K562 (cell line): ENCODE data around the gene MOK. TPM values are rescaled to one million over a fixed set of nuclear protein-coding genes. Genes with fewer than 3 reads are reported as not detected.

Source experiments
- ATAC-seq: fragments of 200-7000 bp; cut with Tn5 transposase; 3 replicates; pipeline ENCODE4 v1.9.1; 2020; ENCODE audit warnings: moderate library complexity
- BruUV-seq: library from RNA; stranded (reverse); fragments of 400-500 nt; replicated peaks from 2 replicates; lab custom pipeline; 2021; lab: Mats Ljungman, UMichigan
- CTCF ChIA-PET: fragments of 300-600 bp; formaldehyde crosslinking; extraction: SDS; loops from one replicate; lab custom pipeline; 2021; ENCODE audit warnings: low intra/inter-chr PET ratio; lab: Yijun Ruan, JAX
- POLR2A ChIA-PET: fragments of 300-600, 350-650 bp; sonication (Branson Sonifier 250); formaldehyde crosslinking; extraction: SDS; loops from one replicate; lab custom pipeline; 2021; ENCODE audit warnings: antibody characterized with exemption, inconsistent platforms; lab: Yijun Ruan, JAX
- DNase-seq, 4 experiments: peaks; one replicate each; pipeline versions ENCODE4 v3.0.0 to v3.0.0-alpha.2; 2011 to 2018; ENCODE audit warnings: low spot score in 3 of 4, mixed read lengths in 3 of 4; ENCODE audit errors: extremely low read depth in 1 of 4
- FAIRE-seq: peaks from 2 replicates; lab custom pipeline; 2011; peaks lifted over from hg19 to GRCh38; lab: Jason Lieb, UNC
- H2AFZ ChIP-seq: 2 replicates; pipeline ENCODE4 v1.6.0; 2011; ENCODE audit warnings: low read depth, low read length, control low read depth, inconsistent platforms
- H3K27ac ChIP-seq: fragments of 200-600 bp; 3 replicates; pipeline ENCODE4 v1.8.0; 2011; ENCODE audit warnings: low read depth, mild to moderate bottlenecking, control low read depth, inconsistent platforms, low read length, moderate library complexity, mixed read lengths; ENCODE audit errors: extremely low read depth
- H3K27me3 ChIP-seq, 2 experiments: fragments of 300-600 bp in 1 of 2; 2 replicates in 1 of 2; 3 replicates in 1 of 2; pipeline versions ENCODE4 v1.6.0 to v1.8.0; 2011; ENCODE audit warnings: inconsistent platforms in 2 of 2, low read length in 2 of 2, mild to moderate bottlenecking in 1 of 2, mixed read lengths in 1 of 2, moderate library complexity in 1 of 2; ENCODE audit not compliant: control insufficient read depth in 2 of 2, insufficient read depth in 2 of 2
- H3K36me3 ChIP-seq: fragments of 300-600 bp; 3 replicates; pipeline ENCODE4 v1.8.0; 2011; ENCODE audit warnings: mild to moderate bottlenecking, low read length, inconsistent platforms; ENCODE audit not compliant: control insufficient read depth, insufficient read depth
- H3K4me1 ChIP-seq, 2 experiments: fragments of 200-600 bp in 1 of 2; replicated peaks in 1 of 2; 2 replicates in 1 of 2; 3 replicates in 1 of 2; pipeline versions ENCODE4 v1.5.1 to v1.8.0; 2011; ENCODE audit warnings: inconsistent platforms in 2 of 2, low read length in 2 of 2, mild to moderate bottlenecking in 1 of 2, mixed read lengths in 1 of 2, moderate library complexity in 1 of 2; ENCODE audit not compliant: control insufficient read depth in 2 of 2, insufficient read depth in 2 of 2
- H3K4me2 ChIP-seq: 2 replicates; pipeline ENCODE4 v1.6.1; 2011; ENCODE audit warnings: low read length, control low read depth, inconsistent platforms, mixed read lengths; ENCODE audit not compliant: insufficient read depth
- H3K4me3 ChIP-seq: fragments of 200-600 bp; sonication (generic), shearing (Covaris generic); 2 replicates; pipeline ENCODE4 v1.5.1; 2016; ENCODE audit warnings: control low read depth, inconsistent platforms
- H3K79me2 ChIP-seq: fragments of 200-600 bp; 3 replicates; pipeline ENCODE4 v1.8.0; 2011; ENCODE audit warnings: low read length, inconsistent platforms; ENCODE audit not compliant: control insufficient read depth, insufficient read depth
- H3K9ac ChIP-seq, 2 experiments: 2 replicates each; pipeline versions ENCODE4 v1.6.0 to v1.6.1; 2011; ENCODE audit warnings: low read depth in 2 of 2, low read length in 2 of 2, control low read depth in 1 of 2, inconsistent platforms in 1 of 2, mild to moderate bottlenecking in 1 of 2, mixed read lengths in 1 of 2; ENCODE audit not compliant: insufficient read depth in 1 of 2
- H3K9me1 ChIP-seq: one replicate; pipeline ENCODE4 v1.6.0; 2011; ENCODE audit warnings: inconsistent platforms, mild to moderate bottlenecking, low read length, moderate library complexity; ENCODE audit not compliant: control insufficient read depth, insufficient read depth
- H3K9me3 ChIP-seq: replicated peaks from 2 replicates; pipeline ENCODE4 v1.5.1; 2011; ENCODE audit warnings: low read depth, low read length, inconsistent platforms; ENCODE audit not compliant: control insufficient read depth, insufficient read depth
- H4K20me1 ChIP-seq: replicated peaks from 2 replicates; pipeline ENCODE4 v1.6.1; 2011; ENCODE audit warnings: low read length, inconsistent platforms, mixed read lengths; ENCODE audit not compliant: control insufficient read depth, insufficient read depth
- CBX8 ChIP-seq: fragments of 200-600 bp; sonication (generic); IDR thresholded peaks from 2 replicates; pipeline ENCODE4 v1.6.1; 2012; ENCODE audit warnings: borderline replicate concordance, mixed run types, low read depth, mild to moderate bottlenecking, moderate library complexity, mixed read lengths, low read length, control low read depth, inconsistent platforms; ENCODE audit not compliant: poor library complexity, severe bottlenecking; ENCODE audit errors: extremely low read depth
- COPS2 ChIP-seq: fragments of 450-650 bp; conservative IDR thresholded peaks from 2 replicates; pipeline ENCODE4 v1.6.1; 2016; ENCODE audit warnings: mild to moderate bottlenecking, moderate library complexity
- CREB1 ChIP-seq, 2 experiments: sonication (generic) in 1 of 2; formaldehyde crosslinking in 1 of 2; IDR thresholded peaks; 2 replicates each; pipeline versions ENCODE4 v1.6.1 to v1.8.0; 2012 to 2022; ENCODE audit warnings: inconsistent platforms in 1 of 2, mild to moderate bottlenecking in 1 of 2, missing genetic modification reagents in 1 of 2, moderate library complexity in 1 of 2
- SOX6 ChIP-seq: fragments of 450-650 bp; IDR thresholded peaks from 2 replicates; pipeline ENCODE4 v1.6.1; 2014; ENCODE audit warnings: mild to moderate bottlenecking
- STAT5A ChIP-seq: IDR thresholded peaks from 2 replicates; pipeline ENCODE4 v1.6.1; 2012; ENCODE audit warnings: low read length, inconsistent platforms, borderline replicate concordance
- U2AF2 ChIP-seq: fragments of 200-400 bp; formaldehyde crosslinking; optimal IDR thresholded peaks from 2 replicates; pipeline ENCODE3; 2017; ENCODE audit warnings: low read depth, mild to moderate bottlenecking, low read length
- ZZZ3 ChIP-seq: fragments of 450-650 bp; IDR thresholded peaks from 2 replicates; pipeline ENCODE4 v1.6.1; 2016; ENCODE audit warnings: antibody characterized with exemption, mild to moderate bottlenecking, moderate library complexity
- WGBS: fragments of 100-300 bp; shearing (Covaris generic); methylation state at CpG from one replicate; pipeline ENCODE4 v1.1.6; 2016; ENCODE audit warnings: low coverage, mixed read lengths; ENCODE audit not compliant: insufficient coverage; ENCODE audit errors: missing lambda C conversion rate; 5-methylcytosine and 5-hydroxymethylcytosine counted together
- in situ Hi-C: fragments of 300-500 bp; cut with MboI; formaldehyde crosslinking; loops from 4 replicates; pipeline ENCODE4 v1.15.0; 2018; ENCODE audit warnings: inconsistent platforms, mixed read lengths
- intact Hi-C: fragments of 100-400 bp; cut with micrococcal nuclease; formaldehyde crosslinking; loops from 2 replicates; pipeline ENCODE4 v1.14.2; 2022
- polyA plus RNA-seq, 8 experiments: library from polyadenylated mRNA; depleted of rRNA in 4 of 8; stranded (reverse) in 5 of 8; unstranded in 3 of 8; fragments of >200 nt; fragmentation: Nextera tagmentation in 2 of 8; fragmentation: Illumina TruSeq in 1 of 8; extraction: Ambion mirVana in 2 of 8; extraction: Trizol in 1 of 8; gene quantifications; 2 replicates each; pipeline versions ENCODE4 v1.2.1 to v1.2.3, GENCODE V29; 2011 to 2014; ENCODE audit warnings: inconsistent platforms in 1 of 8, missing spikeins in 1 of 8
- total RNA-seq, 7 experiments: library from RNA; depleted of rRNA in 6 of 7; stranded (reverse); fragments of >200 nt in 6 of 7; fragmentation: Illumina TruSeq in 2 of 7; extraction: Trizol in 2 of 7; gene quantifications; 2 replicates each; pipeline versions ENCODE4 v1.2.1 to v1.2.3, GENCODE V29; 2011 to 2021; ENCODE audit warnings: low replicate concordance in 1 of 7

Gene MOK
- total and polyA plus RNA-seq, 9 of the 15 experiments (the other 6 are each of a cell fraction or from before 2014, with no cell fraction given): 1.3 to 8.4 (median 5.3) TPM

DNA sequence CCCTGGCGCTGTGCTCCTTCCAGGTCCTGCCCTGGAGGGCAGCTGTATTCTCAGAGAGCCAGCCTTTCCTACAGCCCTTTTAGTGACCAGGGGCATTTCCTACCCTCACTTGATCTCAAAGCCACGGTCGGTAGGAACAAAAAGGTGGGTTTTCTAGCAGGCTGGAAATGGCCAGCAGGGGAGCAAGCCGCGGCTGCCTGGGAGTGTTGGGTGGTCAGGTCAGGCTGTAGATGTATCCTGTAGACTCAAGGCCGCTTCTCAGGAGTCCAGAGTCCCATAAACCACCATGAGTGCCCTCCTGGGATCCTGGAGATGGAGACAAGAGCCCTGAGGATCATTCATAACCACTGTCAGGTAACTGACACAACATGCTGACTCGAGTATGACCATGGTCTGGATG lies 39.1 kb upstream of the MOK start:
- no peak overlapping the region for H3K4me3 ChIP-seq
- H2AFZ ChIP-seq: no peak overlapping the region
- WGBS: 83% methylated on average over 6 of the region's 7 CpGs
- no peak for FAIRE-seq
- H4K20me1 ChIP-seq: no peaks in the 10 kb centered on the region
- no TSS peak for BruUV-seq
- no peaks in the 10 kb centered on the region for H3K27me3 ChIP-seq
- H3K27ac ChIP-seq: no peak overlapping the region
- peaks cover 34% of the 10 kb centered on the region for H3K36me3 ChIP-seq
- ChIA-PET POLR2A (interaction anchor here (0.6 to 0.9 kb wide), 2 partner anchors 16 to 39 kb away, joined by 3 to 4 read pairs; no protein-coding TSS in a partner anchor), CTCF (no interaction called here)
- no peak overlapping the region; a peak in 1 of 4 replicates for H3K9ac ChIP-seq
- intact Hi-C loops (no loop called here), in situ Hi-C loops (no loop called here)
- no peak for ATAC-seq
- H3K79me2 ChIP-seq: no peaks in the 10 kb centered on the region
- H3K9me3 ChIP-seq: no peaks in the 10 kb centered on the region
- H3K4me1 ChIP-seq: no peaks in the 10 kb centered on the region; a peak in 1 of 5 replicates
- H3K9me1 ChIP-seq: no peaks in the 10 kb centered on the region
- no peak overlapping the region for H3K4me2 ChIP-seq
- TF ChIP-seq CREB1 (IDR thresholded peaks at IDR 0.05): no peak
- TF ChIP-seq CREB1 (CRISPR knock-in tag; IDR thresholded peaks at IDR 0.05): no peak
- TF ChIP-seq STAT5A: no peak
- no peak for TF ChIP-seq SOX6
- no peak for TF ChIP-seq ZZZ3
- no peak for TF ChIP-seq CBX8
- TF ChIP-seq COPS2: no peak
- no peak for TF ChIP-seq U2AF2
- DNase-seq: no peak
